HL-60/S4 (cell line): Measurements from ENCODE around the gene ST6GALNAC3.
"Not testable (repeated sequence)": the region's sequence is repeated elsewhere in the genome, so short reads cannot be mapped to it uniquely, and the experiment has no call there.

Experiments
- in situ Hi-C: fragments of 300-500 bp; cut with MboI; formaldehyde crosslinking; loops from 2 replicates; pipeline ENCODE4 v1.14.3; 2022; ENCODE audit warnings: low sequenced_read_pairs

ST6GALNAC3 gene

DNA sequence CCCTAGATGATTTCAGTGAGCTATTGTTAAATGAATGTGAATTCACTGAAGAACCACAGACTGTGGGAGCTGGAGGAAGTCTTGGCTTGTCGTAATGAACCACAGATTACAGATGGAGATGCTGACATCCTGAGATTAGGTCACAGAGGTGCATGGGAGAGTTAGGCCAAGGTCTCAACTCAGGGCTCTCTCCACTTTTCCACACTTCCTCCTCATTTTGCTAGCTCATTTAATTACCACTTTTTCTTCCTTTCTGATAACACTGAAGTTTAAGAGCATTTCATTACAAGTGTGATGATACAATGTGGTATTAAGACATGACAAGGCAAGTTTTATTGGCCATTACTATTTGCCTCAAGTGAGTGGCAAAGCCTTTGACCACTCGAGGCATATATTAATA, 30.8 kb downstream of the ST6GALNAC3 start:
- in situ Hi-C loops, result no loop called here

DNA sequence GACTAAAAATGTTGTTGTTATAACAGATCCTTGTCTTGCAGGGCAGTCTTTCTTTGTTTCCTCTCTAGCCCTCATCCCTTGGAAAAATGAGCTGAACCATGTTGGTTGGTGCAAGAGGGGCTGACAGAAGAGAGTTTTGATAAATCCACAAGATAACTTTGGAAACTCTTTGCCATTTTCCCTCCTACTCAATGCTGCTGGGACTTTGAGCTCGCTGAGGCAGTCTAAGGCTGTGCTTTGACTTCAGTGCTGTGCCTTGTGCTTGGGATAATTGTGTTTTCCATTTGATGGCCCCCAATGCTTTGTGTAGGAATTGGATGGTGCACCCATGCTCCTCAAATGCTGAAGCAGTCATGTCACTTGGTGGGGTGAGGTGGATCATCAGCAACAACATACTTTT, 31.7 kb downstream of the ST6GALNAC3 start:
- in situ Hi-C loops, result no loop called here

DNA sequence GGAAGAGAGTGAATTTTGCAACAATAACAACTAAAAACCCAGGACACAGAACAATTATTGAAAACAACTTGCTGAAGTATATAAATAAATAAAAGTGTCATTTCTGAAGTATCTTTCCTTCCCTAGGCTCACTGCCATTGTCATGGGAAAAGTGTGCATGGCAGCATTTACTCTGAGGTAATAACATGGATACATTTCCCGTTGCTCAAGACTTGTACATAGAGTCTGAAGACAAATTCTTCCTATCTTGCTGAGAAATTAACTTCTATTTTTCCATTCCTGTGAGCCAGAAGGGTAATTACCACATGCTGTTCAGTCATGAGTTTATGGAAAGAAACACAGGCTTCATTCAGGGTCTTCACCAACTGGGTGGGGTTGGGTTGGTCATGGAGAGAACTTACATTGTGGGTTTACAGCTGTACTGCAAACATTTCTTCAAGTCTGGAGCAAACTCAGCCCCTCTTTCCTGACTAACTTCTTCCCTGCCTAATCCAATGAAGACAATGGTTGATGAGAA, 32.2 kb downstream of the ST6GALNAC3 start:
- in situ Hi-C loops, result no loop called here

DNA sequence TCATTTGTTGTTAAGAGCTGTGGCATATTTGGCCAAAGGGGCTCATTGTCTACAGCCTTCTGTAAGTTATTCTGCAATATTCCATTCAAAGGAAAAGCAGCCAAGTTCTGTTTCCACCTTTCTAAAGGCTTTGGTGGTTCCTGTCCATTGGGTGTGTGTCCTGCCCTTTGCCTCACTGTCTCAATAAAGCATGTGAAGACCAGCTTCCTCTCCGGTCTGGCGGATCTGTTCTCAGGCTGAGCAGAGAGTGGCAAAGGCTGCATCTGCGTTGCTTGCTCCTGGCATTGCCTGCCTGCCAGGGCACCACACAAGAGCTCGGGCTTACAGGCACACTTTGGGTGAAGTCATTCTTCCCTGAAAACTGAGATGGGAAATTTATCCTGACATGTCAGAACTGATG, 34.9 kb downstream of the ST6GALNAC3 start:
- in situ Hi-C loops, result no loop called here

DNA sequence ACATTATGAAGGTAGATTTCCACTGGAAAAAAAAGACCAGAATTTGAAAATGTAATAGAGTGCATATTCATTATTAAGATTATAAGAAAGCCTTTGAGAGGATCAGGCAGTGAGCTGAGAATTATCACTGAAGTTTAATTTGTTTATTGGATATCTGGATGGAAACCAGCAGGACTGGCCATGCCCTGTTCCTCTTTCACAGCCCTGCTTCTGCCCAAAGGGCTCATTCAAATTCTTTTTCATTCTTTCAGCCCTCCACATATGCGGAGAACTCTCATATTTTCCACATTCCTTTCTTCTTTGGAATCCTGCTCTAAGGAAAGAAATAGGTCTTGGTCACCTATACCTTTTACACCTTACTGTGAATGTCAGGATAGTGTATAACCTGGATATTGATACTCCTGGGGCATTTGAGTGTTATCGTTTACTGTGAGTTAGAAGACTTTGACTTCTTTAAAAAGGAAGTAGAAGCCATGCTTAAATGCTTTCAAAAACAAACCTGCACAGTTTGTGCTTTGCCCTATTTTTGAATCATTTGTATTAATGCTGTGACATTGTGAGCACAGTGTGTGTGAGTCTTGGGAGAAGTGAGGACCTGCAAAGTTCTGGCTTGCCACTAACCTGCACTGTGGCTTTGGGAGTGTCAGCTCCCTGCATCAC, 35.5 kb downstream of the ST6GALNAC3 start:
- in situ Hi-C loops, result no loop called here

DNA sequence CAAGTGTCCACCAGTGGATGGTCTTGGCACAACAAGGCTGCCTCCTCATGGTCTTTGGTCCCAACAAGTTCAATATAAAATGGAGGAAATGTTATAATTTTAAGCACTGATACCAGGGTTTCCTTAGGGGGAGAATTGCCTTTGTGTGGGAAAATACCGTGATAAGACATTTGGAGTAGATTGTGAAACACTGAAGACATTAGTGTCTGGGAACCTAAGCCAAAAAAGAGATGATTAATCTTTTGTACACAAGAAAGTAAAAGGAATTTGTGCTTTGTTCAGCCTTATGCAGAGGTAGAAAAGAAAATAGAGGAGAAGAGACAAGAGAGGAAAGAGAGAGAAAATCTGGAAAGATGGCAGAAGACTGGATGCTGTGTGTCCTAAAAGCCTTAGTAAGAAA, 36.1 kb downstream of the ST6GALNAC3 start:
- in situ Hi-C loops, result no loop called here

DNA sequence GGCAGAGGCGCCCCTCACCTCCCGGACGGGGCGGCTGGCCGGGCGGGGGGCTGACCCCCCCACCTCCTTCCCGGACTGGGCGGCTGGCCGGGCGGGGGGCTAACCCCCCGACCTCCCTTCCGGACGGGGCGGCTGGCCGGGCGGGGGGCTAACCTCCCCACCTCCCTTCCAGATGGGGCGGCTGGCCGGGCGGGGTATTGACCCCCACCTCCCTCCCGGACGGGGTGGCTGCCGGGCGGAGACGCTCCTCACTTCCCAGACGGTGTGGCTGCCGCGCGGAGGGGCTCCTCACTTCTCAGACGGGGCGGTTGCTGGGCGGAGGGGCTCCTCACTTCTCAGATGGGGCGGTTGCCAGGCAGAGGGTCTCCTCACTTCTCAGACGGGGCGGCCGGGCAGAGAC, 37.8 kb downstream of the ST6GALNAC3 start:
- in situ Hi-C loops, result not testable (repeated sequence)

DNA sequence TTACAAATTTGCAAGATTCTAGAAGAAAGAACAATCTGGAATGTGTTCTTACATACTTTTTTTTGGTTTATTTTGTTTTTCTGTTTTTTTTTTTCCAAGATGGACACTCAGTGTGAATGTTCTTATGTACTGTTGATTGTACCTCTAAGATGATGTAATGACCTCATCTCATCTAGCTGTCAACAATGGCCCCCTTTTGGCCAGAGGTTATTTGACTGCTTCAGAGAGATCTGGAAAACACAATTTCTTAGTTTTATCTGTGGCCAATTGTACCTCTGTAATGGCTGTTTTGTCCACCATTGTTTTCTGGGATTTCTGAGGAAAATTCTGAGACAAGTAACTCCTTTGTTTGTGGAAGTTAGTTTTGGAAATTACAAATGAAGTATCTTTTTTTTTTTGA, 38.9 kb downstream of the ST6GALNAC3 start:
- in situ Hi-C loops, result no loop called here

DNA sequence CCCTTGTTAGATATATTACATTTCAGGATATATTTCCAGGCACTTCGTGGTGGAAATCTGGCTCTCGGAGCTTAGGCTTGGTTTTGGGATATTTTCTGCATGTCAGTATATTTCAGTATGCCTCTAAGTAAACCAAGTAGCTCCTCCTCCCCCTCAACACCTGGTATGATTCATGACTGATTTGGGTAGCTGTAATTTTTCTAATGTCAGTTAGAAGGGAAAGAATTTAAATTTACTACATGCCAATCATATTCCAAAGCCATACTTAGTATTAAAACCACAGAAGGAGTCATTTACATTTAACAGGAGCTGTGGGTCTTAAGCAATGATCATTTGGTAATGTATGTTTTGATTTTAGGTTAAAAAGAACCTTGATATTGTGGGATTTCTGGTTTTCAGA, 40.6 kb downstream of the ST6GALNAC3 start:
- in situ Hi-C loops, result no loop called here

DNA sequence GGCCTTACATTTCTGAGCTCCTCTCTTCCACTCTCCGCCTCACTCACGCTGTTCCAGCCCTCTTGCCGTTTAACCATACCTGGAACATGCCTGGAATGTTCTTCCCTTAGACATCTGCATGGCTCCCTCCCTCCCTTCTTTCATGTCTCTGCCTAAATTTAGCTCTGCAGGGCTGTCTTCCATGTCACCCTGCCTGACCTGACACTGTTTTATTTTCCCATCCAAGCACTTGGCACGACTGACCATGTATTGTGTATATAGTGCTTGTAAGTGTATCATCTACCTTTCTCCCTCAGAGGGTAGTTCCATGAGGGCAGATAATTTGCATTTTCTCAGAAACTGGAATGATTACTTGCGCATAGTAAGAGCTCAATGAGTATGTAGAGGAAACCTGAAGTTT, 47.3 kb downstream of the ST6GALNAC3 start:
- in situ Hi-C loops, result no loop called here

DNA sequence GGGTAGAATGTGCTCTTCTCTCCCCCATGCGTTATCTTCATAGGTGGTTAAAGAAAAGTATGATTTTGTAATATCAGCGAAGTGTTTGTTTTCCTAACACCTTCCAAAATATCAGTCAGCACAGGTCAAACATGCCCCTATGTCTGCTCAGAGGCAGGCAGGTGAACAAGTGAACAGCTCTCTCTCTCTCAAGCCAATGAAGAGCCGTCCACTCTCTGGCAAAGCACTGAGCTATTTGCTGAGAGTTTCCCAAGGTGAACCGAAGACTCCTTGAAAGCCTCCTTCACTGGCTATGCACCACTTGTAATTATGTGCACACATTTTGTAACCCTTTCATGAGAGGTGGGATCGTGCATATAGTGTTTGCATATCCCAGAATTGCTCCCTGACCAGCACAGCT, 47.7 kb downstream of the ST6GALNAC3 start:
- in situ Hi-C loops, result no loop called here

DNA sequence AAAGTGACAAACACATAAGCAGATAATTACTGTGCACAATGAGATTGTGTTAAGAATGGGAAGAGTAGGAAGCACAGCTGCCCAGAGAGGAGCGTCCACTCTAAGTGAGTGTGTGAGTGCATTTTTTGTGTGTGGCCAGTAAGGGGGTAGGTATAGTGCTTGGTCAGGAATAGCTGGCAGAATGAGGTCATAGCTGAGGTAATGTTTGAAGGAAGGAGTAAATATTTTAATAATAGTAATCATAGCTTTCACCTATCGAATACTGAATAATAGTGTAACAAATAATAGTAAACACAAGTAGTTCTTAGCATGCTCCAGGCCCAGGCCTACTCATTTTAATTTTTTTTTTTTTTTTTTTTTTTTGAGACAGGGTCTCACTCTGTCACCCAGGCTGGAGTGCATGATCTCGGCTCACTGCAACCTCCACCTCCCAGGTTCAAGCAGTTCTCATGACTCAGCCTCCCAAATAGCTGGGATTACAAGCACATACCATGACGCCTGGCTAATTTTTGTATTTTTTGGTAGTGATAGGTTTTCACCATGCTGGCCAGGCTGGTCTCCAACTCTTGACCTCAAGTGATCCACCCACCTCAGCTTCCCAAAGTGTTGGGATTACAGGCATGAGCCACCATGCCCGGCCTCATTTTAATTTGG, 49.0 kb downstream of the ST6GALNAC3 start:
- in situ Hi-C loops, result not testable (repeated sequence)

DNA sequence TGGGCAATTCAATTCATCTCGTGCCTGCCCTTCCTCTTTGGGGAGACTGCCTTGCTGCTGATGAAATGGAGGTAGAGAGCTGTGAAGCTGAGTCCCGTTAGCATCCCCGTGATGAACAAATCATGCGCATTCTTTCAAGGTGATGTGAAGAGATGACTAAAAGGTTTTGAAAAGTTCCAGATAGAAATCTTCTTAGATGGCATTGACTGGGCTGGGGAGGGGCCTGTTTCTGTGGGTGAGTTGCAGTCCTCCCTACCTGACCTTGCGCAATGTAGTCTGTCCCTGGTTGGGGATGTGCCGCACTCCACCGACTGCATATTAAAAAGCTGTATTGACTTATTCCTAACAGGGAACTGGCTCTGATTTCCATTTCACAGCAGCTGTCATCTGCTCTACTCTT, 49.6 kb downstream of the ST6GALNAC3 start:
- in situ Hi-C loops, result no loop called here

DNA sequence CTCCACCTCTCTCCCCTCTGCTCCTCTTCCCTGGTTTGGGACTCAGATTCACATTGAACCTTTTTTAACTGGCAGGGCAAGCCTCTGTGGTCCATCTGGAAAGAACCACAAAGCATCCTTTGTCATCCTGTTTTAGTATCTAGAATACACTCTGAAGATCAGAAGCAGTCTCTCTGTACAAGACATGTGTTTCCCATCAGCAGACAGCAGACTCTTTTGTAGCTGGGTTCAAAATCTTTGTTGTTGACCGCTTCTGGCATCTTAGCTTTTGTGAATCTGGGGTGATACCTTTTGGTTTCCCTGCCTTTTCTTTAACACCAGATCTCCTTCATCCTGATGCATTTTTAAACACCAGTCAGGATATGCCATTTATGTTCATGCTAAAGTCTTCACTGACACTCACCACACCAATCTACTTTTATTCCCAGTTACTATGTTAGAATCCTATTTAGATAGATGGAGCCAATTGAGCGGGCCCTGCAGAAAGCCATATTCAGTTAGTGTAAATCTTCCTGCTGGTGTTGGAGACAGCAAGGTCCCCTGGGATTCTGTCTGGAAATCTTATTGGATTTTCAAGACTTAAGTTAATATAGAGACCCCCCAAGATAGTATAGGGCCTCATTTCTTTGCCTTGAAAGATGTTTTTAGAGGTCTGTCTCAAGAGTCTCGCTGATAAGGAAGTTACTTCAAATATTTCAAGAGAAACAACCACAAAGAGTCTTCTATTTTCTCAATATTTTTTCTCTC, 51.1 kb downstream of the ST6GALNAC3 start:
- in situ Hi-C loops, result no loop called here

DNA sequence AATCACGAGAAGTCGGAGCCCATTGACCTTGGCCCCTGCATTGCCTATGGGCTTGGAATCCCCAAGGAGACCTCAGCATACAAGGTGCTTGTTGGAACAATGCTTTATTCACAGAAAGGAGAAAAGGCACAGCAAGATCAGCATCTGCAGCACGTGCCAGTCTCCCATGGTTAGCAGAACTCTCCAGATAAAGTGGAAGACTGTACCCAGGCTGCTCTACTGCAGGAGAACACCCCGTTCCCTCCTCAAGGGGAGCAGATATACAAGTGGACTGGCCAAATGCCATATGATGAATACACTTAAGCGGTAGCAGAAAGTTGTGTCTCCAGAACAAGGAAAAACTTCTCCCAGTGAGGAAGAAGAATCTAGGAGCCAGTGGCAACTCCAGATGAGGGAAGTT, 53.5 kb downstream of the ST6GALNAC3 start:
- in situ Hi-C loops, result no loop called here

DNA sequence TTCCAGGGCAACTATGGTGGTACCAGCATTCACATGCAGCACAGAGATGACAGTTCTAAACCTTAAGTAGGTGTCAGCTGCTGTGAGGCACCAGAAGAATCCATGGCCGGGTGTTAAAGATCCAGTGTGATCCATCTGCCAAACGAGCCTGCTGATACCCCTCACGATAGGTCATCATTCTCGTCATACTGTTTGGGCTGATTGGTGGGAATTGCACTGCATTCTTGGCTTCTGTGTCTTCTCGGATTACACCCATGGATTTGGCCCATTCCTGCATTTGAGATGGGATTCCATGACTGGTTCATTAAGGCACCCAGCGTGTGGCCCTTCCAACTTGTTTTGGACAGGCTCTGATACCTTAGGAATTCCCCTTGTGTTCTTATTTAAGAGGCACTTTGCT, 55.2 kb downstream of the ST6GALNAC3 start:
- in situ Hi-C loops, result no loop called here

DNA sequence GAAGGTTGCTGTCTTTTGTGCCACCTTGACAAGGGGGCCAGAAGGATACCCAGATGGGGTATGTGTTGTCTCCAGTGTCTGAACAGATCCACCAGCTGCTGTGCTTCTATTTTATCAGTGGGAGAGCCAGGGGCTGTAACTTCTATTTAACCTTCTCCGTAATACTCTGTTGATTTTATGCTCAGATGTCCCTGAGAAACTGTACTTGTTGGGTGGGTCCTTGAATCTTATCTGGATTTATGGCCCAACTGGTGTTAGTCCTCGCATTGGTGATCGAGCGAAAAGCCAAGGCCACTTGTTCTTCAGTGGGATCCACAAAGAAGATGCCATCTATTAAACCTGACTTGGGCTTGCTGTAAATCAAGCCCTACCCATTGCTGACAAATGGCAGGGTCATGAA, 56.4 kb downstream of the ST6GALNAC3 start:
- in situ Hi-C loops, result no loop called here

DNA sequence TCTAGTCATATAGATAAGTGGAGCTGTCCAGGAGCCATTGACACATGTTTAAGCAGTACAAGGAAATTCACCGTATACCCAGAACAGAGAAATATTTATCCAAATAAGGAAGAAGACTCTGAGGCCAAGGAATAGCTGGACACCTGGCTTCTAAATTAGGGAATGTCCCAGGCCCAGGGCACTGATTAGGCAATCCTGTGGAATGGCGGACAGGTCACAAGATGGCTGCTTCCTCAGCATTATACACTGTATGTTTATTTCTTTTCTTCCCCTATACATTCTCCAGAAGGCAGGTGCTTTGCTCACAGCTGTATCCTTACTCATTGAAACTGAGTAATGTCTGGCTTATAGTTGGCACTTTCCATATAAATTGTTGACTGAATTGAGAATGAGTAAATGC, 59.4 kb downstream of the ST6GALNAC3 start:
- in situ Hi-C loops, result no loop called here

DNA sequence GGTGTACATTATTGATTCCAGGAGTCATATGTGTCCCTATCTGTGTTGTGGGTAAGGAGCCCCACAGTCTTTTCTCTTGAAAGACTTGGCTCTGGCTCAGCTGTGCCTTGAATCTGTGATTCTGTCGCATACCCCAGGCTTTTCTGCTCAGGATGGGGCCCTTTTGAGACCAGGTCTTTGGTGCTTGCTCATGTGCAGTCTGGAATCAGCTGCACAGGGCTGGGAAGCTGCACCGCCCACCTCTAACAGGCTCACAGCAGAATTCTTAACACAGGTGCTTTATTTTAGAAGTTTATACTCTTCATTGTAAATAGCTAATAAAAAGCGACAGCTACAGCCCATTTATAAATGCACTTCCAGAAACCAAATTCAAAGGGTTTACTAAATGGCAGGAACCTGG, 61.3 kb downstream of the ST6GALNAC3 start:
- in situ Hi-C loops, result no loop called here

DNA sequence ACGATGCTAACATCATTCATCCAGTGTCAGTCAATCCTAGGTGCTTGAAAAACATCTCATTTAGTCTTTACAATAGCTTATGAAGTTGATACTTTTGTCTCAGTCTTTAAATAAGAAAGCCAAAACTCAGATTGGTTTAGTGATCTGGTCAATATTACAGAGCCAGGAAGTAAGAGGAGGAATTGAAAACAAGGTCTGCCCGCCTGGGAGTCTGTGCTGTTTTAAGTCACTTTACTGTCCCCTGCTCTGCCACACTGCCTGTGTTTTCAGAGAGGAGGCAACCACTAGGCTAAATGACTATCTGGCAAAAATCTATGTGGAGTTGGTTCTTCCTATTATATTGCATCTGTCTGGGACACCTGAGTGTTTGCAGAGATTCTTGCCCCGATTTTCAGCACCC, 62.3 kb downstream of the ST6GALNAC3 start:
- in situ Hi-C loops, result no loop called here

DNA sequence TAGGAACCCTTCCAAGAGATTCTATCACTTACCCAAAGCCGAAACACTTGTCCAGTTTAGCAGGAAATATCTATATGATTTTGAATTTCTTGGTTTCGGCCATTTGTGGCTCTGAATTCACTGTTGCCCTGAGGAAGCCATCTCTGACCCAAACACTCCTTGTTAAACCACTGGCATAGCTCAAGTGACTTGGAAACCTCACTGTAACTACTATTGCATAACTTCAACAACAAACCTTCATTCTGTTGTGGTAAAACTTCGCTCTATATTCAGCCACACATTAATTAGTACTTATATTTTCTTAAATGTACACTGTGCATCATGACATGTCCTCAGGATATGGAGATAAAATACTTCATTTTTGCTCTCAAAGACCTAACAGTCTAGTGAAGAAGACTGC, 63.2 kb downstream of the ST6GALNAC3 start:
- in situ Hi-C loops, result no loop called here

DNA sequence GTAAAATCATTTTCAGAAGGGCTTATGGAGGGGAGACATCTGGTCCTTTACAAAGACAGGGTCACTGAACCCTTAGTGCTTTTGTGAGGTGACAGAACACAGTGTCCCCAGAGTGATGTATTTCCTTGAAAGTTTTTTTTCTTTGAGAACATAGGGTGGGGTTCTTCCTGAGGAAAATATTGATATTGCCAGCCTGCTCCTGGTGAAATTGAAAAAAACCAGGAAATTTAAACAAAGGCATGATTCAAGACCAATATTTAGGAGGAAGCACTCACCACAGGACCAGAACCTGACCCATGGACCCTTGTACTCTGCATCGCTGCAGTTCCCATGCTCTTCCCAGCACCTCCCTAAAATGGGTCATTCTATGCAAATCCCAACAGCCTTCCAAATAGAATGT, 63.7 kb downstream of the ST6GALNAC3 start:
- in situ Hi-C loops, result no loop called here
